H1 (cell line): ENCODE data around the gene KLHL30. TPM values are rescaled to one million over a fixed set of nuclear protein-coding genes. Genes with fewer than 3 reads are reported as not detected.

Experiments used
- CTCF ChIA-PET: fragments of 300-600 bp; sonication (Branson Sonifier 250); formaldehyde crosslinking; loops from one replicate; lab custom pipeline; 2021; ENCODE audit not compliant: partially characterized antibody; lab: Charles Lee
- POLR2A ChIA-PET: fragments of 300-600 bp; sonication (Branson Sonifier 250); formaldehyde crosslinking; loops from one replicate; lab custom pipeline; 2021; ENCODE audit warnings: inconsistent platforms; ENCODE audit not compliant: partially characterized antibody; lab: Charles Lee
- DNase-seq, 2 experiments: peaks; one replicate each; pipeline versions ENCODE4 v3.0.0 to v3.0.0-alpha.2; 2010 to 2022; ENCODE audit warnings: low spot score in 2 of 2, low read depth in 1 of 2, mixed read lengths in 1 of 2
- FAIRE-seq: peaks from 2 replicates; lab custom pipeline; 2011; peaks lifted over from hg19 to GRCh38; lab: Jason Lieb, UNC
- H2AFZ ChIP-seq: 2 replicates; pipeline ENCODE4 v1.8.1; 2012; ENCODE audit warnings: low read length, inconsistent platforms
- H2AK5ac ChIP-seq: 2 replicates; pipeline ENCODE4 v1.6.1; 2013; ENCODE audit warnings: low read depth, low read length
- H2BK120ac ChIP-seq: replicated peaks from 2 replicates; pipeline ENCODE3; 2013; ENCODE audit warnings: low read depth, low read length, inconsistent platforms
- H2BK12ac ChIP-seq: 2 replicates; pipeline ENCODE4 v1.6.1; 2013; ENCODE audit warnings: low read depth, low read length
- H2BK15ac ChIP-seq: 2 replicates; pipeline ENCODE4 v1.6.1; 2013; ENCODE audit warnings: low read length
- H2BK20ac ChIP-seq: 2 replicates; pipeline ENCODE4 v1.6.1; 2013; ENCODE audit warnings: low read length
- H2BK5ac ChIP-seq: 2 replicates; pipeline ENCODE4 v1.6.1; 2013; ENCODE audit warnings: low read depth, low read length
- H3K14ac ChIP-seq: 2 replicates; pipeline ENCODE4 v1.6.1; 2013; ENCODE audit warnings: inconsistent platforms; ENCODE audit not compliant: insufficient read length
- H3K18ac ChIP-seq: 2 replicates; pipeline ENCODE4 v1.6.1; 2013; ENCODE audit warnings: low read length; ENCODE audit errors: extremely low read depth
- H3K23ac ChIP-seq: 2 replicates; pipeline ENCODE4 v1.6.1; 2013; ENCODE audit warnings: inconsistent platforms; ENCODE audit not compliant: insufficient read length
- H3K23me2 ChIP-seq: 2 replicates; pipeline ENCODE4 v1.6.1; 2013; ENCODE audit warnings: low read depth, low read length
- H3K27ac ChIP-seq: 2 replicates; pipeline ENCODE4 v1.6.1; 2011; ENCODE audit warnings: low read depth, low read length, inconsistent platforms
- H3K27me3 ChIP-seq, 4 experiments: replicated peaks in 1 of 4; 1 replicate in 1 of 4; 2 replicates in 3 of 4; pipeline versions ENCODE4 v1.6.1 to v1.8.1; 2011 to 2013; ENCODE audit warnings: low read length in 3 of 4, mild to moderate bottlenecking in 3 of 4, inconsistent platforms in 2 of 4, mixed read lengths in 2 of 4, moderate library complexity in 1 of 4; ENCODE audit not compliant: control insufficient read depth in 3 of 4, insufficient read depth in 3 of 4; ENCODE audit errors: extremely low read depth in 1 of 4
- H3K36me3 ChIP-seq, 4 experiments: 2 replicates each; pipeline versions ENCODE4 v1.6.1 to v1.8.1; 2011 to 2013; ENCODE audit warnings: mild to moderate bottlenecking in 4 of 4, low read length in 3 of 4, moderate library complexity in 2 of 4, control low read depth in 1 of 4, inconsistent platforms in 1 of 4; ENCODE audit not compliant: insufficient read depth in 4 of 4, control insufficient read depth in 2 of 4
- H3K4ac ChIP-seq: replicated peaks from 2 replicates; pipeline ENCODE3; 2013; ENCODE audit warnings: low read length, low read depth, mixed read lengths, inconsistent platforms; ENCODE audit not compliant: insufficient read length
- H3K4me1 ChIP-seq, 4 experiments: replicated peaks in 1 of 4; 1 replicate in 1 of 4; 2 replicates in 3 of 4; pipeline versions ENCODE4 v1.6.1 to v1.8.1; 2011 to 2013; ENCODE audit warnings: low read length in 3 of 4, inconsistent platforms in 2 of 4, mixed read lengths in 1 of 4; ENCODE audit not compliant: insufficient read depth in 4 of 4, control insufficient read depth in 3 of 4
- H3K4me2 ChIP-seq, 2 experiments: 2 replicates each; pipeline versions ENCODE4 v1.6.1 to v1.8.1; 2011 to 2013; ENCODE audit warnings: low read depth in 2 of 2, low read length in 2 of 2, control low read depth in 1 of 2, inconsistent platforms in 1 of 2, mild to moderate bottlenecking in 1 of 2; ENCODE audit not compliant: insufficient read depth in 1 of 2
- H3K4me3 ChIP-seq, 4 experiments: fragments of 200-600, 300-600 bp in 1 of 4; sonication (generic), shearing (Covaris generic), sonication (Bioruptor Twin) in 1 of 4; 2 replicates each; pipeline versions ENCODE4 v1.5.1 to v1.8.1; 2011 to 2016; ENCODE audit warnings: low read length in 4 of 4, low read depth in 3 of 4, control low read depth in 2 of 4, inconsistent platforms in 2 of 4, mild to moderate bottlenecking in 2 of 4, mixed read lengths in 1 of 4, moderate library complexity in 1 of 4; ENCODE audit not compliant: insufficient read depth in 2 of 4; ENCODE audit errors: extremely low read depth in 1 of 4
- H3K56ac ChIP-seq: replicated peaks from 2 replicates; pipeline ENCODE3; 2013; ENCODE audit warnings: low read depth, mild to moderate bottlenecking, mixed read lengths, low read length, inconsistent platforms; ENCODE audit not compliant: insufficient read length
- H3K79me1 ChIP-seq: 2 replicates; pipeline ENCODE4 v1.6.1; 2013; ENCODE audit warnings: low read depth, low read length, control low read depth
- H3K79me2 ChIP-seq, 2 experiments: 2 replicates each; pipeline versions ENCODE4 v1.6.1 to v1.8.1; 2012 to 2013; ENCODE audit warnings: low read length in 2 of 2, mild to moderate bottlenecking in 2 of 2, inconsistent platforms in 1 of 2; ENCODE audit not compliant: insufficient read depth in 2 of 2, control insufficient read depth in 1 of 2
- H3K9ac ChIP-seq, 4 experiments: replicated peaks in 1 of 4; 1 replicate in 1 of 4; 2 replicates in 3 of 4; pipeline versions ENCODE4 v1.6.1 to v1.8.1; 2011 to 2013; ENCODE audit warnings: low read depth in 3 of 4, low read length in 3 of 4, control low read depth in 2 of 4, mild to moderate bottlenecking in 2 of 4, moderate library complexity in 2 of 4, inconsistent platforms in 1 of 4; ENCODE audit errors: extremely low read depth in 1 of 4
- H3K9me3 ChIP-seq, 2 experiments: 2 replicates each; pipeline versions ENCODE4 v1.6.1 to v1.8.1; 2012 to 2013; ENCODE audit warnings: mild to moderate bottlenecking in 2 of 2, moderate library complexity in 2 of 2, control low read depth in 1 of 2, inconsistent platforms in 1 of 2, low read depth in 1 of 2, low read length in 1 of 2, mixed read lengths in 1 of 2; ENCODE audit not compliant: insufficient read depth in 2 of 2
- H4K20me1 ChIP-seq, 2 experiments: replicated peaks in 1 of 2; 2 replicates each; pipeline versions ENCODE3 to v1.8.1; 2011 to 2013; ENCODE audit warnings: inconsistent platforms in 2 of 2, low read length in 2 of 2, mild to moderate bottlenecking in 1 of 2; ENCODE audit not compliant: insufficient read depth in 2 of 2, control insufficient read depth in 1 of 2
- H4K5ac ChIP-seq: 2 replicates; pipeline ENCODE4 v1.6.1; 2013; ENCODE audit warnings: low read length, low read depth, mixed read lengths, inconsistent platforms; ENCODE audit not compliant: insufficient read length
- H4K8ac ChIP-seq: 2 replicates; pipeline ENCODE4 v1.8.0; 2013; ENCODE audit warnings: mild to moderate bottlenecking, moderate library complexity, low read length, inconsistent platforms; ENCODE audit not compliant: insufficient read depth; ENCODE audit errors: extremely low read depth
- H4K91ac ChIP-seq: replicated peaks from 2 replicates; pipeline ENCODE3; 2013; ENCODE audit warnings: low read length, mixed read lengths, inconsistent platforms; ENCODE audit not compliant: insufficient read length
- ASH2L ChIP-seq: fragments of 200-600, 300-600 bp; sonication (generic); IDR thresholded peaks from one replicate; pipeline ENCODE4 v1.7.1; 2017; ENCODE audit warnings: low read length
- HDAC6 ChIP-seq: IDR thresholded peaks from one replicate; pipeline ENCODE4 v1.7.1; 2012; ENCODE audit warnings: low read depth, mild to moderate bottlenecking, inconsistent platforms, low read length, moderate library complexity
- POU5F1 ChIP-seq: IDR thresholded peaks from 2 replicates; pipeline ENCODE4 v1.6.1; 2011; ENCODE audit warnings: low read depth, mild to moderate bottlenecking, low read length, moderate library complexity
- RXRA ChIP-seq: IDR thresholded peaks from 2 replicates; pipeline ENCODE4 v1.6.1; 2011; ENCODE audit warnings: low read depth, mild to moderate bottlenecking, low read length, moderate library complexity; ENCODE audit not compliant: insufficient read depth
- SP2 ChIP-seq: IDR thresholded peaks from 2 replicates; pipeline ENCODE4 v1.6.1; 2012; ENCODE audit warnings: mild to moderate bottlenecking, low read length, inconsistent platforms
- WGBS, 2 experiments: shearing (Covaris generic) in 1 of 2; methylation state at CpG; one replicate each; pipeline versions ENCODE4 v1.1.6 to v1.1.7; 2013 to 2015; ENCODE audit warnings: low lambda C conversion rate in 2 of 2, mixed read lengths in 2 of 2, inconsistent platforms in 1 of 2, low coverage in 1 of 2, missing lambda C conversion rate in 1 of 2; ENCODE audit not compliant: insufficient replicate concordance in 2 of 2, insufficient coverage in 1 of 2, insufficient read length in 1 of 2; ENCODE audit errors: extremely low coverage in 1 of 2, missing lambda C conversion rate in 1 of 2; 5-methylcytosine and 5-hydroxymethylcytosine counted together
- polyA plus RNA-seq, 7 experiments: library from polyadenylated mRNA; depleted of rRNA in 3 of 7; stranded (reverse) in 5 of 7; unstranded in 2 of 7; fragments of >200 nt in 5 of 7; fragments of 200-250 nt in 2 of 7; gene quantifications; 1 replicate in 5 of 7; 2 replicates in 1 of 7; 4 replicates in 1 of 7; pipeline versions ENCODE4 v1.2.1 to v1.2.3, GENCODE V29; 2011 to 2013; ENCODE audit warnings: missing spikeins in 2 of 7, mixed read lengths in 2 of 7
- total RNA-seq: library from RNA; stranded (reverse); fragmentation: NEBNext Ultra II Directional; extraction: Animal tissue kit (Norgen Biotek cat#: 25700); gene quantifications from 2 replicates; pipeline ENCODE4 v1.2.1, GENCODE V29; 2021
- TF ChIP-seq, protein P1 (sequence below), 3 experiments: IDR thresholded peaks; 1 replicate in 2 of 3; 2 replicates in 1 of 3; pipeline versions ENCODE4 v1.5.1 to v1.6.1; 2011; ENCODE audit warnings: low read length in 3 of 3, mild to moderate bottlenecking in 3 of 3, inconsistent platforms in 2 of 3, low read depth in 1 of 3, moderate library complexity in 1 of 3; ENCODE audit not compliant: insufficient read depth in 1 of 3; ENCODE audit errors: control extremely low read depth in 1 of 3
- TF ChIP-seq, protein P2 (sequence below): IDR thresholded peaks from 2 replicates; pipeline ENCODE4 v1.6.1; 2012; ENCODE audit warnings: inconsistent platforms

The KLHL30 gene
- total and polyA plus RNA-seq, 2 of the 8 experiments (the other 6 are each of a cell fraction or from before 2014, with no cell fraction given) = not detected

DNA sequence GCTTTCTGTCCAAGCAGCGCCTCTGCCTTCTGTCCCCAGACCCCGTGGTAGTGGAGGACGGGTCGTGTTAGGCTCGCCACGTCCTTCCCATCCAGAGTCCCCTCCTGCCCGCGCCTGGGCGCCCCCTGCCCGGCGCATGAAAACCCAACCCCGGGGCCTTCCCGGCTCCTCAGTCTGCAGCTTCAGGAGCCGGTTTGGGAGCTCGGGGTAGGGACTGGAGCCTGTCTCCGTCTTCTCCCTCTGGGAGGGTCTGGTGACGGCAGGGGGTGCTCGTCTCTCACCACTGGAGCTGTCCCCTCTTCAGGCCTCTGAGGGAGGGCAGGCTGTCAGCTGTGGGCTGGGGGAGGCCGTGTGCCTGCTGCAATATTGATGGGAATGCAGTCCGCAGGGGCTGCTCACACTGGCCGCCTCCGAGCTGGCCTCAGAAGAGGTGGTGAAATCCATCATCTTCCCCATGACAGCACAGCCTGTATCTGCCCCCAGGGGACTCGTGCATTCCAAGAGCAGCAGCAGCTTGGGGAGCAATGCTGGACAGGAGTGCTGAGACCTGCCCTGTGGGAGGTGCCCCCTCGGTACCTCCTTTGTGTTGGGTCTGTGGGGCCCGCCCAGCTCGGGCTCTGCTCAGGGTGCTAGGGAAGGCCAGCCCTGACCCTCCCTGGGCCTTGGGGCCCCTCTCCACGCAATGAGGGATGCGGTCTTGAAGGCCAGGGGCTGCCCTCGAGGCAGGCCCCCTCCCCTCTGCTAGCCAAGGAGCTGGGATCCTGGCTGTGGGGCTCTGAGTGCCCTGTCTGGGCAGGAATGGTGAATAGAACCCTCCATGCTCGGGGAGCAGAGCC is 17.8 kb upstream of the KLHL30 start:
- no peaks in the 10 kb centered on the region for H3K79me1 ChIP-seq
- POLR2A ChIA-PET = interaction anchor here (0.9 to 1.0 kb wide), 2 partner anchors 12 to 21 kb away, joined by 3 to 4 read pairs; partner anchors contain the start of gene ESPNL
- H3K9ac ChIP-seq = no peak overlapping the region
- H4K91ac ChIP-seq = no peak overlapping the region
- H3K56ac ChIP-seq = no peak overlapping the region
- H2BK12ac ChIP-seq = no peak overlapping the region
- H3K9me3 ChIP-seq = peaks cover 0 to 5% of the 10 kb centered on the region in 2 experiments; a peak in 1 of 4 replicates
- H4K20me1 ChIP-seq = peaks cover 0 to 3% of the 10 kb centered on the region in 2 experiments
- no peak overlapping the region for H3K4ac ChIP-seq
- H4K8ac ChIP-seq = peak overlapping the region; percentile 29; the same call in 1 of the 2 replicates
- no peak overlapping the region for H3K27ac ChIP-seq
- no peak overlapping the region; a peak in 1 of 4 replicates for H3K4me2 ChIP-seq
- H3K14ac ChIP-seq = no peak overlapping the region
- no peak overlapping the region for H2BK5ac ChIP-seq
- 75% methylated on average over 18 of the region's 30 CpGs; no CpG with 5 or more reads in 1 of the 2 experiments for WGBS, 2 experiments
- H2BK15ac ChIP-seq = peak overlapping the region; percentile 61; the same call in 1 of the 2 replicates
- no peak overlapping the region; the same call in 1 of the 2 replicates for H2BK20ac ChIP-seq
- no peak overlapping the region for H2AFZ ChIP-seq
- DNase-seq (no peak), FAIRE-seq (no peak)
- no peaks in the 10 kb centered on the region for H3K79me2 ChIP-seq
- H3K36me3 ChIP-seq = no peaks in the 10 kb centered on the region
- H3K18ac ChIP-seq = no peak overlapping the region; the same call in 1 of the 2 replicates
- H3K23me2 ChIP-seq = peaks cover 15% of the 10 kb centered on the region; the same call in 1 of the 2 replicates
- no peak overlapping the region for H2AK5ac ChIP-seq
- no peak overlapping the region for H3K4me3 ChIP-seq
- H3K27me3 ChIP-seq = no peaks in the 10 kb centered on the region; a peak in 1 of 7 replicates
- CTCF ChIA-PET = interaction anchor here (0.6 to 3.0 kb wide), 9 partner anchors 12 to 270 kb away, joined by 3 to 27 read pairs (median 7); partner anchors contain the start of gene KLHL30
- no peak overlapping the region for H4K5ac ChIP-seq
- no peak overlapping the region for H3K23ac ChIP-seq
- H2BK120ac ChIP-seq = no peak overlapping the region
- peaks cover 0 to 6% (median 2%) of the 10 kb centered on the region in 4 experiments; a peak in 3 of 7 replicates for H3K4me1 ChIP-seq
- TF ChIP-seq, protein P1, sequence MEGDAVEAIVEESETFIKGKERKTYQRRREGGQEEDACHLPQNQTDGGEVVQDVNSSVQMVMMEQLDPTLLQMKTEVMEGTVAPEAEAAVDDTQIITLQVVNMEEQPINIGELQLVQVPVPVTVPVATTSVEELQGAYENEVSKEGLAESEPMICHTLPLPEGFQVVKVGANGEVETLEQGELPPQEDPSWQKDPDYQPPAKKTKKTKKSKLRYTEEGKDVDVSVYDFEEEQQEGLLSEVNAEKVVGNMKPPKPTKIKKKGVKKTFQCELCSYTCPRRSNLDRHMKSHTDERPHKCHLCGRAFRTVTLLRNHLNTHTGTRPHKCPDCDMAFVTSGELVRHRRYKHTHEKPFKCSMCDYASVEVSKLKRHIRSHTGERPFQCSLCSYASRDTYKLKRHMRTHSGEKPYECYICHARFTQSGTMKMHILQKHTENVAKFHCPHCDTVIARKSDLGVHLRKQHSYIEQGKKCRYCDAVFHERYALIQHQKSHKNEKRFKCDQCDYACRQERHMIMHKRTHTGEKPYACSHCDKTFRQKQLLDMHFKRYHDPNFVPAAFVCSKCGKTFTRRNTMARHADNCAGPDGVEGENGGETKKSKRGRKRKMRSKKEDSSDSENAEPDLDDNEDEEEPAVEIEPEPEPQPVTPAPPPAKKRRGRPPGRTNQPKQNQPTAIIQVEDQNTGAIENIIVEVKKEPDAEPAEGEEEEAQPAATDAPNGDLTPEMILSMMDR (IDR thresholded peaks at IDR 0.05; ENCODE audit: control extremely low read depth in 1 of 3, insufficient read depth in 1 of 3, low read depth in 1 of 3, low read length in 3 of 3) = peak in 2 of 3 experiments; percentile 11 to 21; a peak in 3 of 4 replicates
- TF ChIP-seq ASH2L (no peak), HDAC6 (no peak), SP2 (no peak), RXRA (no peak), POU5F1 (no peak)
- TF ChIP-seq, protein P2, sequence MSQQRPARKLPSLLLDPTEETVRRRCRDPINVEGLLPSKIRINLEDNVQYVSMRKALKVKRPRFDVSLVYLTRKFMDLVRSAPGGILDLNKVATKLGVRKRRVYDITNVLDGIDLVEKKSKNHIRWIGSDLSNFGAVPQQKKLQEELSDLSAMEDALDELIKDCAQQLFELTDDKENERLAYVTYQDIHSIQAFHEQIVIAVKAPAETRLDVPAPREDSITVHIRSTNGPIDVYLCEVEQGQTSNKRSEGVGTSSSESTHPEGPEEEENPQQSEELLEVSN = no peak
